Measurements from ENCODE around the gene M1AP. TPM values are rescaled to one million over a fixed set of nuclear protein-coding genes. Genes with fewer than 3 reads are reported as not detected.

Gene M1AP
- total RNA-seq, 1 experiment from 2014 or later: 0.11 TPM

DNA sequence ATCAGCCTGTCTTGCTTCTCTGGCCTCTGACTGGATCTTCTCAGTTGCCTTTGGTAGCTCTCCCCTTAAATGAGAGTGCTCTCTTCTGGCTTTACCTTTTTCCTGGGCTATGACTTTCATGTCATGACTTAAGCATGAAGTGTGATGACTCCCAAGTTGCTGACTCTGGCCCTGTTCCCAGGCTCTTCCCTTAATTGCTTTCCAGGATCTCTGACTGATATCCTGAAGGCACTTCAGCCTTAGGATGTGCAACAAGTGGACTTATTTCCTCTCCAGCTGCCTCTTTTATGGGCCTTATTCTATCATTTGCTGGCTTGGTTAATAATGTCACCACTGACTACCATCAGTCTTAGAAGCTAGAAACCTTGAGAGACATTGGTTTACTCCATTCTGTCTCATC lies 23.3 kb upstream of the M1AP start:
- no peaks in the 10 kb centered on the region for H3K27me3 ChIP-seq (ENCODE audit: low read length)
- no peaks in the 10 kb centered on the region for H3K79me2 ChIP-seq (ENCODE audit: low read length)
- no peaks in the 10 kb centered on the region for H3K4me1 ChIP-seq (ENCODE audit: low read length)
- H3K36me3 ChIP-seq (ENCODE audit: insufficient read depth, low read length): no peaks in the 10 kb centered on the region
- H2AFZ ChIP-seq (ENCODE audit: low read length): no peak overlapping the region
- no peak overlapping the region for H3K27ac ChIP-seq (ENCODE audit: low read length)
- H3K9me2 ChIP-seq (replicated peaks; ENCODE audit: insufficient read depth, low read length): no peaks in the 10 kb centered on the region
- no peak for DNase-seq
- H3K9me3 ChIP-seq (ENCODE audit: low read length): no peaks in the 10 kb centered on the region
- no peak overlapping the region for H3K4me3 ChIP-seq (ENCODE audit: low read length)
- H3K4me2 ChIP-seq (ENCODE audit: low read depth, low read length, poor library complexity, severe bottlenecking): no peak overlapping the region
- H4K20me1 ChIP-seq (ENCODE audit: insufficient read depth, low read depth, low read length): no peaks in the 10 kb centered on the region
- H3K9ac ChIP-seq (ENCODE audit: low read length): no peak overlapping the region

GRCh38 chr2:74670263-74670662 lies 22.1 kb upstream of the M1AP start:
- no peaks in the 10 kb centered on the region for H3K9me2 ChIP-seq (replicated peaks; ENCODE audit: insufficient read depth, low read length)
- H3K27me3 ChIP-seq (ENCODE audit: low read length): no peaks in the 10 kb centered on the region
- no peak overlapping the region for H2AFZ ChIP-seq (ENCODE audit: low read length)
- no peak overlapping the region for H3K9ac ChIP-seq (ENCODE audit: low read length)
- no peak overlapping the region for H3K4me3 ChIP-seq (ENCODE audit: low read length)
- no peak for DNase-seq
- no peaks in the 10 kb centered on the region for H4K20me1 ChIP-seq (ENCODE audit: insufficient read depth, low read depth, low read length)
- H3K36me3 ChIP-seq (ENCODE audit: insufficient read depth, low read length): no peaks in the 10 kb centered on the region
- no peaks in the 10 kb centered on the region for H3K9me3 ChIP-seq (ENCODE audit: low read length)
- H3K4me2 ChIP-seq (ENCODE audit: low read depth, low read length, poor library complexity, severe bottlenecking): no peak overlapping the region
- H3K4me1 ChIP-seq (ENCODE audit: low read length): no peaks in the 10 kb centered on the region
- H3K79me2 ChIP-seq (ENCODE audit: low read length): no peaks in the 10 kb centered on the region
- no peak overlapping the region for H3K27ac ChIP-seq (ENCODE audit: low read length)

DNA sequence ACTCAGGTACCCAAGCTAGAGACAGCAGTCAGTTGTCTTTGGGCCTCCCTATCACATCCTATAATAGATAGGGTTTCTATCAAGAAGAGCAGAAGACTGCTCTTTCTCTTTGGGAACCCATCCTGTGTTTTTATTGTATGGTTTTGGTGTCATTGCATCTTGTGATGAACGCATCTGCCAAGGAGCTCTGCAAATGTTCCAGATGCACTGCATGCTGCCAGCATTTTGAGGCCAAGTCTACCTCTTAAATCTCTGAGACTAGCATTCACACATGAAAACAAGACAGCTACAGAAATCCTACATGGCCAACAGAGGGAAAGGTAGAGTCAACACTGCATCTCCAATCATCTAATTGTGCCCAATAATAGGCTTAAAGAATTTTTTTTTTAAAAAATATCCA lies 20.0 kb upstream of the M1AP start:
- H3K9ac ChIP-seq (ENCODE audit: low read length): no peak overlapping the region
- H3K79me2 ChIP-seq (ENCODE audit: low read length): no peaks in the 10 kb centered on the region
- no peak overlapping the region for H3K27ac ChIP-seq (ENCODE audit: low read length)
- no peak for DNase-seq
- no peak overlapping the region for H3K4me3 ChIP-seq (ENCODE audit: low read length)
- no peaks in the 10 kb centered on the region for H4K20me1 ChIP-seq (ENCODE audit: insufficient read depth, low read depth, low read length)
- H3K27me3 ChIP-seq (ENCODE audit: low read length): no peaks in the 10 kb centered on the region
- no peaks in the 10 kb centered on the region for H3K9me3 ChIP-seq (ENCODE audit: low read length)
- H3K4me1 ChIP-seq (ENCODE audit: low read length): no peaks in the 10 kb centered on the region
- H3K9me2 ChIP-seq (replicated peaks; ENCODE audit: insufficient read depth, low read length): no peaks in the 10 kb centered on the region
- no peak overlapping the region for H2AFZ ChIP-seq (ENCODE audit: low read length)
- no peak overlapping the region for H3K4me2 ChIP-seq (ENCODE audit: low read depth, low read length, poor library complexity, severe bottlenecking)
- no peaks in the 10 kb centered on the region for H3K36me3 ChIP-seq (ENCODE audit: insufficient read depth, low read length)

GRCh38 chr2:74659462-74659861 lies 11.3 kb upstream of the M1AP start:
- H3K36me3 ChIP-seq (ENCODE audit: insufficient read depth, low read length): no peaks in the 10 kb centered on the region
- H3K79me2 ChIP-seq (ENCODE audit: low read length): no peaks in the 10 kb centered on the region
- H3K9me3 ChIP-seq (ENCODE audit: low read length): no peaks in the 10 kb centered on the region
- no peak overlapping the region for H2AFZ ChIP-seq (ENCODE audit: low read length)
- H3K9ac ChIP-seq (ENCODE audit: low read length): no peak overlapping the region
- H3K27me3 ChIP-seq (ENCODE audit: low read length): no peaks in the 10 kb centered on the region
- no peak overlapping the region for H3K4me2 ChIP-seq (ENCODE audit: low read depth, low read length, poor library complexity, severe bottlenecking)
- no peak for DNase-seq
- H4K20me1 ChIP-seq (ENCODE audit: insufficient read depth, low read depth, low read length): no peaks in the 10 kb centered on the region
- H3K4me1 ChIP-seq (ENCODE audit: low read length): peaks cover 5% of the 10 kb centered on the region
- no peak overlapping the region for H3K27ac ChIP-seq (ENCODE audit: low read length)
- no peak overlapping the region for H3K4me3 ChIP-seq (ENCODE audit: low read length)
- H3K9me2 ChIP-seq (replicated peaks; ENCODE audit: insufficient read depth, low read length): no peaks in the 10 kb centered on the region

DNA sequence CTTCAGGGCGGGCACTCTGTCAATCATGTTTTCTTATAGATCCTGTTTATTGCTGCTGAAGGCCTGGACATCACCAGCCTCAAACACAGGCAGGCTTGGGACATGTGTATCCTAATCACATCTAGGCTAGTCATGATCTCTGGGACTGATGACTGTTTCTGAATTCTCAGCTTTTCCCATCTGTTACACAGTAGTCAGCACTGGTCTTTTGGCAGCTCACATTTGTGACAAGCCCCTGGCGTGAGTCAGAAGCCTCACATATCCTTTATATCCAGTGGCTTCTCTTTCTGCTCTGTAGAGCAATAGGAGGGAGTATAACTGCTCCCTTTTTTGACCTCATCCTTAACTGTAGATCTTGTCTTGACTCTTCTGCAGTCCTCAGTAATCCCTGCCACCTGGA lies 10.4 kb upstream of the M1AP start:
- Histone ChIP-seq H3K9me2 (replicated peaks; ENCODE audit: insufficient read depth, low read length) (no peaks in the 10 kb centered on the region), H3K27ac (ENCODE audit: low read length) (no peak overlapping the region), H3K9me3 (ENCODE audit: low read length) (no peaks in the 10 kb centered on the region), H3K4me2 (ENCODE audit: low read depth, low read length, poor library complexity, severe bottlenecking) (no peak overlapping the region), H3K36me3 (ENCODE audit: insufficient read depth, low read length) (no peaks in the 10 kb centered on the region), H3K4me3 (ENCODE audit: low read length) (no peak overlapping the region), H3K4me1 (ENCODE audit: low read length) (peaks cover 11% of the 10 kb centered on the region), H2AFZ (ENCODE audit: low read length) (no peak overlapping the region), H3K27me3 (ENCODE audit: low read length) (no peaks in the 10 kb centered on the region), H3K79me2 (ENCODE audit: low read length) (no peaks in the 10 kb centered on the region), H4K20me1 (ENCODE audit: insufficient read depth, low read depth, low read length) (no peaks in the 10 kb centered on the region), H3K9ac (ENCODE audit: low read length) (no peak overlapping the region)
- no peak for DNase-seq

- H3K4me1 ChIP-seq (ENCODE audit: low read length): peaks cover 13% of the 10 kb centered on the region
- H3K4me3 ChIP-seq (ENCODE audit: low read length): no peak overlapping the region
- H3K9ac ChIP-seq (ENCODE audit: low read length): no peak overlapping the region
- no peak for DNase-seq
- no peaks in the 10 kb centered on the region for H3K9me2 ChIP-seq (replicated peaks; ENCODE audit: insufficient read depth, low read length)
- no peaks in the 10 kb centered on the region for H3K36me3 ChIP-seq (ENCODE audit: insufficient read depth, low read length)
- H3K4me2 ChIP-seq (ENCODE audit: low read depth, low read length, poor library complexity, severe bottlenecking): no peak overlapping the region
- no peaks in the 10 kb centered on the region for H3K27me3 ChIP-seq (ENCODE audit: low read length)
- H3K9me3 ChIP-seq (ENCODE audit: low read length): no peaks in the 10 kb centered on the region
- no peaks in the 10 kb centered on the region for H4K20me1 ChIP-seq (ENCODE audit: insufficient read depth, low read depth, low read length)
- H3K27ac ChIP-seq (ENCODE audit: low read length): no peak overlapping the region
- H3K79me2 ChIP-seq (ENCODE audit: low read length): no peaks in the 10 kb centered on the region
- H2AFZ ChIP-seq (ENCODE audit: low read length): no peak overlapping the region
Measured at GRCh38 chr2:74655579-74655978, 7.4 kb upstream of the M1AP start.

GRCh38 chr2:74653985-74654882 lies 6.1 kb upstream of the M1AP start, which contains the start of gene SEMA4F:
Gene SEMA4F (plus strand): TSS chr2:74654247. CDS start chr2:74654377, 130 bp downstream.
- Histone ChIP-seq H3K27ac (ENCODE audit: low read length) (no peak within 1 kb of the TSS), H3K79me2 (ENCODE audit: low read length) (no peaks in the 10 kb centered on the region), H3K4me1 (ENCODE audit: low read length) (peaks cover 13% of the 10 kb centered on the region), H3K9me2 (replicated peaks; ENCODE audit: insufficient read depth, low read length) (no peaks in the 10 kb centered on the region), H3K9me3 (ENCODE audit: low read length) (no peaks in the 10 kb centered on the region), H2AFZ (ENCODE audit: low read length) (peak within 1 kb of the TSS; percentile 95), H3K36me3 (ENCODE audit: insufficient read depth, low read length) (no peaks in the 10 kb centered on the region), H3K9ac (ENCODE audit: low read length) (peak within 1 kb of the TSS; percentile 76), H4K20me1 (ENCODE audit: insufficient read depth, low read depth, low read length) (no peaks in the 10 kb centered on the region), H3K4me2 (ENCODE audit: low read depth, low read length, poor library complexity, severe bottlenecking) (peak within 1 kb of the TSS; percentile 87), H3K4me3 (ENCODE audit: low read length) (peak within 1 kb of the TSS; percentile 73), H3K27me3 (ENCODE audit: low read length) (no peaks in the 10 kb centered on the region)
- peak; percentile 99 for DNase-seq

DNA sequence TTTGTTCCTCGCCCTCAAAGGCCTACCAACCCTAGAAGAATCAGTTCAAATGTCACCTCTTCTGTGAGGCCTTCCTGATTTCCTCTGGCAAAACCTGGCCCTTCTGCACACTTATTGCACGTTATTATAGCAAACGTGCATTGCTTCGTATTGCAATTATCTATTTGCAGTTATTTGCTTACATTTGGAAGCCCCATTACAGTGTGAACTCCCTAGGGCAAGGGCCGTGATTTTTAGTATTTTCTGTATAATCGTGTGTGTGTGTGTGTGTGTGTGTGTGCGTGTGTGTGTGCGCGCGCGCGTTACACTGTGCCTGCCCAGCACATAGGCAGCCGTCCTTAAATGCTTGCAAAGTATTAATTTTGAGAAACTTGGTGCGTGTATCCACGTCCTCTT lies 5.5 kb upstream of the M1AP start:
- H3K27ac ChIP-seq (ENCODE audit: low read length): no peak overlapping the region
- no peaks in the 10 kb centered on the region for H3K27me3 ChIP-seq (ENCODE audit: low read length)
- H3K9ac ChIP-seq (ENCODE audit: low read length): peak overlapping the region; percentile 76
- H4K20me1 ChIP-seq (ENCODE audit: insufficient read depth, low read depth, low read length): no peaks in the 10 kb centered on the region
- H3K4me2 ChIP-seq (ENCODE audit: low read depth, low read length, poor library complexity, severe bottlenecking): peak overlapping the region; percentile 87
- H2AFZ ChIP-seq (ENCODE audit: low read length): peak overlapping the region; percentile 95
- no peak for DNase-seq
- H3K36me3 ChIP-seq (ENCODE audit: insufficient read depth, low read length): no peaks in the 10 kb centered on the region
- H3K9me2 ChIP-seq (replicated peaks; ENCODE audit: insufficient read depth, low read length): no peaks in the 10 kb centered on the region
- peaks cover 13% of the 10 kb centered on the region for H3K4me1 ChIP-seq (ENCODE audit: low read length)
- peak overlapping the region; percentile 73 for H3K4me3 ChIP-seq (ENCODE audit: low read length)
- no peaks in the 10 kb centered on the region for H3K79me2 ChIP-seq (ENCODE audit: low read length)
- no peaks in the 10 kb centered on the region for H3K9me3 ChIP-seq (ENCODE audit: low read length)
